Colonic mucosa (tissue), 4 donors: Measurements from ENCODE around the gene PTGIS. TPM values are rescaled to one million over a fixed set of nuclear protein-coding genes. Genes with fewer than 3 reads are reported as not detected.

Source experiments
- DNase-seq: peaks from one replicate; pipeline ENCODE4 v3.0.0-alpha.2; 2020
- H3K27ac ChIP-seq: fragments of 200-600 bp; one replicate; pipeline ENCODE4 v1.8.0; 2021
- H3K27me3 ChIP-seq: fragments of 200-600 bp; one replicate; pipeline ENCODE4 v1.8.0; 2021
- H3K36me3 ChIP-seq: fragments of 200-600 bp; one replicate; pipeline ENCODE4 v1.8.0; 2021
- H3K4me1 ChIP-seq: fragments of 200-600 bp; one replicate; pipeline ENCODE4 v1.8.0; 2021; ENCODE audit warnings: mild to moderate bottlenecking
- H3K4me3 ChIP-seq: fragments of 200-600 bp; one replicate; pipeline ENCODE4 v1.8.0; 2021
- H3K9ac ChIP-seq, 2 donors: one replicate each; pipeline ENCODE4 v1.7.0; 2013; ENCODE audit warnings: control low read depth in 2 of 2, low read depth in 2 of 2, low read length in 2 of 2
- H3K9me3 ChIP-seq: fragments of 200-600 bp; one replicate; pipeline ENCODE4 v1.8.0; 2021
- intact Hi-C: fragments of 100-400 bp; cut with DNase I; formaldehyde crosslinking; loops from one replicate; pipeline ENCODE4 v1.14.1; 2022
- total RNA-seq, 2 donors: library from RNA; stranded (reverse); fragmentation: NEBNext Ultra II Directional in 1 of 2; extraction: Animal tissue kit (Norgen Biotek cat#: 25700) in 1 of 2; gene quantifications; one replicate each; pipeline ENCODE4 v1.2.1, GENCODE V29; 2021
- TF ChIP-seq, protein P1 (sequence below): fragments of 200-600 bp; IDR thresholded peaks from one replicate; pipeline ENCODE4 v1.8.0; 2022; ENCODE audit warnings: antibody characterized with exemption, mild to moderate bottlenecking
- donor health status: healthy.
- donor health status: DM: no; HTN: no; CAD: no.
- donor health status: DM: no; HTN: no; CAD: no.

PTGIS gene
- total RNA-seq, 2 donors from 2014 or later: 0.94 to 8.0 TPM

DNA sequence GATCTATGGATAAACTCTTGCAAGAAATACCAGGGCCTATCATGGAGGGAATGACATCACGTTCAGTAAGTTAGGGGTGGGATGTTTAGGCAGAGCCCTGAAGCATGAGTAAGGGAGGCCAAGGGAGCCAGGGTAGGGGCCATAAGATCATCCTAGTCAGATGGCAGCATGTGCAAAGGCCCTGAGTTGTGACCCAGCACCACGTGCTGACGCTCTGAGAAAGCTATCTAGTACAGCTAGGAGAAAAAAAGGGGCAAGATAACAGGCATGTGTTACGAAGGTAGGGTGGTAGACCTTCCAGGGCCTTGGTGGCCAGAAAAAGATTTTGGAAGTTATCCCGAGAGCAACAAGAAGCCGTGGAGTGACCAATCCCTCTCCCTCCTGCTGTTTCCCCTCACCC, 107.8 kb downstream of the PTGIS start:
- Histone ChIP-seq H3K9ac (no peak overlapping the region), H3K9me3 (no peaks in the 10 kb centered on the region), H3K27me3 (no peaks in the 10 kb centered on the region), H3K27ac (no peak overlapping the region), H3K4me1 (no peaks in the 10 kb centered on the region), H3K4me3 (no peak overlapping the region), H3K36me3 (no peaks in the 10 kb centered on the region)
- no peak for DNase-seq
- intact Hi-C loops: no loop called here
- TF ChIP-seq, protein P1, sequence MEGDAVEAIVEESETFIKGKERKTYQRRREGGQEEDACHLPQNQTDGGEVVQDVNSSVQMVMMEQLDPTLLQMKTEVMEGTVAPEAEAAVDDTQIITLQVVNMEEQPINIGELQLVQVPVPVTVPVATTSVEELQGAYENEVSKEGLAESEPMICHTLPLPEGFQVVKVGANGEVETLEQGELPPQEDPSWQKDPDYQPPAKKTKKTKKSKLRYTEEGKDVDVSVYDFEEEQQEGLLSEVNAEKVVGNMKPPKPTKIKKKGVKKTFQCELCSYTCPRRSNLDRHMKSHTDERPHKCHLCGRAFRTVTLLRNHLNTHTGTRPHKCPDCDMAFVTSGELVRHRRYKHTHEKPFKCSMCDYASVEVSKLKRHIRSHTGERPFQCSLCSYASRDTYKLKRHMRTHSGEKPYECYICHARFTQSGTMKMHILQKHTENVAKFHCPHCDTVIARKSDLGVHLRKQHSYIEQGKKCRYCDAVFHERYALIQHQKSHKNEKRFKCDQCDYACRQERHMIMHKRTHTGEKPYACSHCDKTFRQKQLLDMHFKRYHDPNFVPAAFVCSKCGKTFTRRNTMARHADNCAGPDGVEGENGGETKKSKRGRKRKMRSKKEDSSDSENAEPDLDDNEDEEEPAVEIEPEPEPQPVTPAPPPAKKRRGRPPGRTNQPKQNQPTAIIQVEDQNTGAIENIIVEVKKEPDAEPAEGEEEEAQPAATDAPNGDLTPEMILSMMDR: no peak

DNA sequence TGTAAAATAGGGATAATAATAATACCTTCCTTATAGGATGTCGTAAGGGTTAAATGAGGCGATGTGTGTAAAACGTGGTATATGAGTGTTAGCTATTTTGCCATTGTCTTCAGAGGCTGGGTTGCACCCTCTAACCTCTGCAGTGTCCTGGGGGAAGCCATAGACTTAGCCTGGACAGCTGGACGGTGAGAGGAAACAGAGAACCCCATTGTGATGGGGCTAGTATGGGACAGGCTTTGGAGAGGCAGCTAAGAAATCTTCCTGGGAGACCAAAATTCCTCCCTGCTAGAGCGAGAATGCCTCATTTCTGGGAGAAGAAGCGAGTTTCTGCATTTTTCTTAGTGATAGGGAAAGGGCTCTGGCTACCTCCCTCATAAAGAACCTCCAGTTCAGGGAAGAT, 108.3 kb downstream of the PTGIS start:
- no peaks in the 10 kb centered on the region for H3K27me3 ChIP-seq
- H3K4me3 ChIP-seq: no peak overlapping the region
- no peaks in the 10 kb centered on the region for H3K9me3 ChIP-seq
- H3K4me1 ChIP-seq: no peaks in the 10 kb centered on the region
- TF ChIP-seq, protein P1: no peak
- intact Hi-C loops: no loop called here
- no peak for DNase-seq
- H3K9ac ChIP-seq: no peak overlapping the region
- H3K27ac ChIP-seq: no peak overlapping the region
- no peaks in the 10 kb centered on the region for H3K36me3 ChIP-seq

DNA sequence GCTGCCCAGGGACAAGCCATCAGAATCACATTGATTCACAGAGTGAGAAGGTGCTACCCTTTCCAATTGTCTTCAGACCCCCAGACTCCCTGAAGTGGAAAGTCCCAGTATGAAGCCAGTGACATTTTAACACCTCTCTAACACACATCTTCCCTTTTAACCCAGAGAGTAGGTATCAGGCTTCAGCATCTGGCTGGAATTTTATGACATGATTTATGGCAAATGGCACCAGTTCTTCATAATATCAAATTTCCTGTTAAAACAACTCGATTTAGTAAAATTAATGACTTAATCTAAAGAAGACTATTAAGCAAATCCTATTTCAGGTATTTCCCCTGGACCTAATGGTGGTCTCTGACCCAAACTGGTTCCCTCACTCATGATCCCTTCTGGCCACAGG, 110.5 kb downstream of the PTGIS start:
- no peaks in the 10 kb centered on the region for H3K36me3 ChIP-seq
- H3K27me3 ChIP-seq: no peaks in the 10 kb centered on the region
- no peak overlapping the region for H3K27ac ChIP-seq
- H3K4me3 ChIP-seq: no peak overlapping the region
- TF ChIP-seq, protein P1: no peak
- intact Hi-C loops: no loop called here
- H3K9ac ChIP-seq: no peak overlapping the region
- no peak for DNase-seq
- no peaks in the 10 kb centered on the region for H3K4me1 ChIP-seq
- H3K9me3 ChIP-seq: no peaks in the 10 kb centered on the region

DNA sequence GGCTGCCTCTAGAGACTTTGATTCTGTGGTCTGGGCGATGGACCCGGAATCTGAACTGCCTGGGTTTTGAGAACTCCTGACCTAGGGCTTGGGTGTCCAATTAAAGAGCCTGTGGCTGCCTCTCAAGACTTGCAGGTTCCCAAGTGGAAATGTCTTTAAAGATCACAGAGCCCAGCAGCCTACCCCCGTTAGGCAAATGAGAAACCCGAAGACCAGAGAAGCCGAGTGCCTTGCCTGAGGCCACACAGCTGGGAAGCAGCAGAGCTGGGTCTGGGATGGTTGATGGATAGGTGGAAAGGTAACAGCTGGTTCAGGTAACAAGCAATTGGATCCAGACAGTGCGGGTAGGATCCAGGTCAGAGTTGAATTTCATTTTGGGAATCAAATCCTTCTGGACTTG, 111.3 kb downstream of the PTGIS start:
- Histone ChIP-seq H3K27me3 (no peaks in the 10 kb centered on the region), H3K36me3 (no peaks in the 10 kb centered on the region), H3K27ac (no peak overlapping the region), H3K9ac (no peak overlapping the region), H3K4me1 (no peaks in the 10 kb centered on the region), H3K9me3 (no peaks in the 10 kb centered on the region), H3K4me3 (no peak overlapping the region)
- TF ChIP-seq, protein P1: no peak
- intact Hi-C loops: no loop called here
- no peak for DNase-seq

DNA sequence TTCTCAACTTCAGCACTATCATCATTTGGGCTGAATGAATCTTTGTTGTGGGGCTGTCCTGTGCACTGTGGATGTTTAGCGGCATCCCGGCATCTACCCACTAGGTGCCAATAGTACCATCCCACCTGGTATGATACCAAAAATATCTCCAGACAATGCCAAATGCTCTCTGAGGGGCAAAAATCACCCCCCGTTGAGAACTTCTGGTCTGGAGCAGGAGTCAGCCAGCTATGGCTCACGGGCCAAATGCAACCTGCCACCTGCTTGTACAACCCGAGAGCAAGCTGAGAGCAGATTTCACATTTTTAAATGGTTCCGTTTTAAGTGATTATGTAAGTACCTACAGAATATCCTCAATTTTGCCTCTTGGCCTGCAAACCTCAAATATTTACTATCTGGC, 112.2 kb downstream of the PTGIS start:
- TF ChIP-seq, protein P1: no peak
- no peak overlapping the region for H3K9ac ChIP-seq
- no peaks in the 10 kb centered on the region for H3K27me3 ChIP-seq
- H3K27ac ChIP-seq: no peak overlapping the region
- no peak for DNase-seq
- no peaks in the 10 kb centered on the region for H3K9me3 ChIP-seq
- no peak overlapping the region for H3K4me3 ChIP-seq
- intact Hi-C loops: no loop called here
- H3K36me3 ChIP-seq: no peaks in the 10 kb centered on the region
- no peaks in the 10 kb centered on the region for H3K4me1 ChIP-seq

Other genes starting within 250 kb of the PTGIS start
- gene KCNB1, start 85.5 kb downstream of the PTGIS start, total RNA-seq: 1 to 10 TPM in 1 of 2 donors, under 1 TPM in 1; 0.37 to 1.9 TPM
- gene B4GALT5, start 145.7 kb upstream of the PTGIS start, total RNA-seq: 10 to 100 TPM; 34.5 to 56.2 TPM
- 10 to 100 TPM in 1 of 2 donors, 1 to 10 TPM in 1; 6.0 to 11.1 TPM for gene SLC9A8, start 244.7 kb upstream of the PTGIS start, total RNA-seq